Neuronal stem cell (in vitro differentiated cells): ENCODE data around the gene CD151.

Experiments used
- DNase-seq: peaks from one replicate; pipeline ENCODE4 v3.0.0-alpha.2; 2013; ENCODE audit warnings: low spot score
- H2AFZ ChIP-seq: one replicate; pipeline ENCODE4 v1.6.1; 2013; ENCODE audit warnings: mild to moderate bottlenecking, low read length, inconsistent platforms
- H2AK5ac ChIP-seq: 2 replicates; pipeline ENCODE4 v1.6.1; 2013; ENCODE audit warnings: low read depth, mild to moderate bottlenecking, inconsistent platforms, low read length, moderate library complexity, mixed read lengths
- H2BK120ac ChIP-seq: 2 replicates; pipeline ENCODE4 v1.6.1; 2013; ENCODE audit warnings: low read depth, mild to moderate bottlenecking, inconsistent platforms, low read length, moderate library complexity, mixed read lengths
- H2BK12ac ChIP-seq: one replicate; pipeline ENCODE4 v1.6.1; 2013; ENCODE audit warnings: low read length, inconsistent platforms
- H2BK15ac ChIP-seq: 2 replicates; pipeline ENCODE4 v1.6.1; 2013; ENCODE audit warnings: mild to moderate bottlenecking, low read length, inconsistent platforms, mixed read lengths
- H2BK5ac ChIP-seq: one replicate; pipeline ENCODE4 v1.6.1; 2013; ENCODE audit warnings: inconsistent platforms, mild to moderate bottlenecking, low read length, moderate library complexity
- H3K14ac ChIP-seq: one replicate; pipeline ENCODE4 v1.6.1; 2013; ENCODE audit warnings: low read length, inconsistent platforms
- H3K18ac ChIP-seq: 2 replicates; pipeline ENCODE4 v1.6.1; 2013; ENCODE audit warnings: low read length, inconsistent platforms
- H3K23ac ChIP-seq: 2 replicates; pipeline ENCODE4 v1.6.1; 2013; ENCODE audit warnings: low read depth, mild to moderate bottlenecking, mixed read lengths, low read length, inconsistent platforms; ENCODE audit not compliant: poor library complexity
- H3K27ac ChIP-seq: replicated peaks from 3 replicates; pipeline ENCODE4 v1.5.1; 2013; ENCODE audit warnings: low read length, inconsistent platforms
- H3K27me3 ChIP-seq, 3 experiments: 2 replicates each; pipeline ENCODE4 v1.6.1; 2013; ENCODE audit warnings: low read length in 3 of 3, mild to moderate bottlenecking in 2 of 3, inconsistent platforms in 1 of 3, low read depth in 1 of 3, mixed read lengths in 1 of 3, moderate library complexity in 1 of 3; ENCODE audit not compliant: control insufficient read depth in 3 of 3, insufficient read depth in 3 of 3
- H3K36me3 ChIP-seq, 2 donors: replicated peaks in 1 of 2; 2 replicates each; pipeline ENCODE4 v1.6.1; 2013; ENCODE audit warnings: low read length in 2 of 2; ENCODE audit not compliant: control insufficient read depth in 2 of 2, insufficient read depth in 2 of 2
- H3K4ac ChIP-seq: 2 replicates; pipeline ENCODE4 v1.6.1; 2013; ENCODE audit warnings: inconsistent platforms, mild to moderate bottlenecking, low read length, moderate library complexity
- H3K4me1 ChIP-seq, 2 donors: 1 replicate in 1 of 2; 2 replicates in 1 of 2; pipeline ENCODE4 v1.6.1; 2013; ENCODE audit warnings: low read length in 2 of 2, low read depth in 1 of 2; ENCODE audit not compliant: control insufficient read depth in 2 of 2, insufficient read depth in 1 of 2
- H3K4me2 ChIP-seq: one replicate; pipeline ENCODE4 v1.6.1; 2013; ENCODE audit warnings: mild to moderate bottlenecking, low read length, inconsistent platforms; ENCODE audit not compliant: insufficient read depth, poor library complexity, severe bottlenecking
- H3K4me3 ChIP-seq, 2 donors: 2 replicates each; pipeline ENCODE4 v1.5.1; 2013; ENCODE audit warnings: low read length in 2 of 2, mild to moderate bottlenecking in 2 of 2, inconsistent platforms in 1 of 2, moderate library complexity in 1 of 2
- H3K79me1 ChIP-seq: one replicate; pipeline ENCODE4 v1.6.1; 2013; ENCODE audit warnings: low read depth, mild to moderate bottlenecking, inconsistent platforms, low read length, moderate library complexity
- H3K9ac ChIP-seq: one replicate; pipeline ENCODE4 v1.6.1; 2013; ENCODE audit warnings: mild to moderate bottlenecking, low read depth, low read length, inconsistent platforms; ENCODE audit not compliant: poor library complexity
- H3K9me3 ChIP-seq, 2 donors: replicated peaks in 1 of 2; 2 replicates each; pipeline versions ENCODE3 to v1.6.1; 2013; ENCODE audit warnings: low read length in 2 of 2, mild to moderate bottlenecking in 2 of 2, inconsistent platforms in 1 of 2, low read depth in 1 of 2, mixed read lengths in 1 of 2, moderate library complexity in 1 of 2; ENCODE audit not compliant: control insufficient read depth in 2 of 2, insufficient read depth in 1 of 2
- H4K8ac ChIP-seq: one replicate; pipeline ENCODE4 v1.6.1; 2013; ENCODE audit warnings: low read depth, mild to moderate bottlenecking, inconsistent platforms, low read length, moderate library complexity
- H4K91ac ChIP-seq: one replicate; pipeline ENCODE4 v1.6.1; 2013; ENCODE audit warnings: low read length, low read depth, mild to moderate bottlenecking, inconsistent platforms; ENCODE audit not compliant: poor library complexity
- WGBS, 2 donors: extraction: QIAGEN DNeasy Blood & Tissue Kit; methylation state at CpG; one replicate each; pipeline ENCODE4 v1.1.7; 2013; ENCODE audit warnings: missing lambda C conversion rate in 2 of 2, mixed read lengths in 1 of 2; ENCODE audit not compliant: insufficient read length in 2 of 2, insufficient replicate concordance in 1 of 2; ENCODE audit errors: extremely low coverage in 2 of 2; 5-methylcytosine and 5-hydroxymethylcytosine counted together

CD151 gene

GRCh38 chr11:853682-854448 lies 21.1 kb downstream of the CD151 start:
- Histone ChIP-seq H2BK15ac (peak overlapping the region; percentile 98), H3K9ac (peak overlapping the region; percentile 30)
- WGBS, 2 donors, result no CpG with 5 or more reads among the region's 27 CpGs

GRCh38 chr11:854601-855329 lies 22.0 kb downstream of the CD151 start:
- Histone ChIP-seq H3K27ac (peak overlapping the region; percentile 43), H3K36me3 (no peaks in the 10 kb centered on the region), H2BK120ac (peak overlapping the region; percentile 97), H3K23ac (peak overlapping the region; percentile 80), H3K4me1 (peaks cover 36 to 37% of the 10 kb centered on the region in 2 donors), H4K8ac (no peak overlapping the region), H2BK12ac (peak overlapping the region; percentile 98), H2AFZ (no peak overlapping the region), H3K79me1 (peaks cover 33% of the 10 kb centered on the region), H2AK5ac (peak overlapping the region; percentile 99), H3K14ac (peak overlapping the region; percentile 97), H3K4ac (no peak overlapping the region), H3K9me3 (no peaks in the 10 kb centered on the region), H3K4me3 (no peak overlapping the region), H2BK5ac (peak overlapping the region; percentile 90), H3K9ac (peak overlapping the region; percentile 88), H3K27me3 (peaks cover 0 to 11% (median 0%) of the 10 kb centered on the region in 3 experiments), H3K18ac (peak overlapping the region; percentile 96), H4K91ac (peak overlapping the region; percentile 85), H2BK15ac (peak overlapping the region; percentile 98), H3K4me2 (peak overlapping the region; percentile 18)
- WGBS, 2 donors, result no CpG with 5 or more reads among the region's 20 CpGs
- DNase-seq, result no peak

More at GRCh38 chr11:853682-854448, 21.1 kb downstream of the CD151 start:
- Histone ChIP-seq H3K9me3 (no peaks in the 10 kb centered on the region), H3K27me3 (peaks cover 0 to 15% (median 0%) of the 10 kb centered on the region in 3 experiments), H2AK5ac (peak overlapping the region; percentile 99), H3K36me3 (no peaks in the 10 kb centered on the region), H4K8ac (no peak overlapping the region), H2AFZ (no peak overlapping the region), H3K4me2 (no peak overlapping the region), H2BK12ac (peak overlapping the region; percentile 98), H2BK120ac (peak overlapping the region; percentile 72), H3K4me1 (peaks cover 38 to 42% of the 10 kb centered on the region in 2 donors), H3K4ac (peak overlapping the region; percentile 66), H3K18ac (peak overlapping the region; percentile 93), H3K23ac (peak overlapping the region; percentile 91), H3K79me1 (peaks cover 27% of the 10 kb centered on the region), H4K91ac (no peak overlapping the region), H2BK5ac (peak overlapping the region; percentile 39), H3K14ac (no peak overlapping the region), H3K4me3 (no peak overlapping the region), H3K27ac (no peak overlapping the region)
- DNase-seq, result no peak

- Histone ChIP-seq H3K27ac (no peak overlapping the region), H3K4ac (no peak overlapping the region), H3K4me3 (no peak overlapping the region), H2AK5ac (peak overlapping the region; percentile 99), H2AFZ (no peak overlapping the region), H2BK5ac (peak overlapping the region; percentile 90), H4K8ac (no peak overlapping the region), H3K18ac (peak overlapping the region; percentile 96), H3K4me2 (peak overlapping the region; percentile 18), H3K36me3 (no peaks in the 10 kb centered on the region), H3K27me3 (peaks cover 0 to 8% (median 0%) of the 10 kb centered on the region in 3 experiments), H4K91ac (peak overlapping the region; percentile 85), H3K9ac (peak overlapping the region; percentile 88), H3K23ac (peak overlapping the region; percentile 85), H3K9me3 (no peaks in the 10 kb centered on the region), H3K14ac (peak overlapping the region; percentile 97), H3K4me1 (peaks cover 34 to 36% of the 10 kb centered on the region in 2 donors), H3K79me1 (peaks cover 33% of the 10 kb centered on the region), H2BK12ac (peak overlapping the region; percentile 73), H2BK15ac (peak overlapping the region; percentile 98), H2BK120ac (peak overlapping the region; percentile 97)
- WGBS, 2 donors, result no CpG with 5 or more reads among the region's 7 CpGs
- no peak for DNase-seq
These were observed 22.6 kb downstream of the CD151 start for GRCh38 chr11:855330-855674.

GRCh38 chr11:855796-856195 lies 23.0 kb downstream of the CD151 start:
- H3K4me2 ChIP-seq, result no peak overlapping the region
- no CpG with 5 or more reads among the region's 12 CpGs for WGBS, 2 donors
- no peak for DNase-seq
- H3K27me3 ChIP-seq, result peaks cover 0 to 4% (median 0%) of the 10 kb centered on the region in 3 experiments
- peak overlapping the region; percentile 88 for H2BK12ac ChIP-seq
- no peak overlapping the region for H2BK120ac ChIP-seq
- peak overlapping the region; percentile 95 for H2BK15ac ChIP-seq
- H3K9me3 ChIP-seq, result no peaks in the 10 kb centered on the region
- peaks cover 31 to 35% of the 10 kb centered on the region in 2 donors for H3K4me1 ChIP-seq
- peak overlapping the region; percentile 66 for H3K4ac ChIP-seq
- peak overlapping the region; percentile 88 for H3K9ac ChIP-seq
- peaks cover 30% of the 10 kb centered on the region for H3K79me1 ChIP-seq
- no peak overlapping the region for H4K91ac ChIP-seq
- H2BK5ac ChIP-seq, result peak overlapping the region; percentile 90
- H3K27ac ChIP-seq, result no peak overlapping the region
- H3K4me3 ChIP-seq, result no peak overlapping the region
- H2AK5ac ChIP-seq, result peak overlapping the region; percentile 75
- H2AFZ ChIP-seq, result no peak overlapping the region
- H3K18ac ChIP-seq, result peak overlapping the region; percentile 57
- no peaks in the 10 kb centered on the region for H3K36me3 ChIP-seq
- H4K8ac ChIP-seq, result no peak overlapping the region
- H3K23ac ChIP-seq, result peak overlapping the region; percentile 85
- peak overlapping the region; percentile 94 for H3K14ac ChIP-seq
